Spleen (tissue), 11 donors: Measurements from ENCODE around the gene ADAMTSL1. TPM values are rescaled to one million over a fixed set of nuclear protein-coding genes. Genes with fewer than 3 reads are reported as not detected.

ENCODE experiments used
- DNase-seq: peaks from one replicate; pipeline ENCODE4 v3.0.0-alpha.2; 2020
- H3K27ac ChIP-seq, 8 donors: fragments of 200-600 bp; sonication (generic) in 7 of 8; 1 replicate in 4 of 8; 2 replicates in 4 of 8; pipeline versions ENCODE4 v1.5.0 to v1.8.0; 2016 to 2021; ENCODE audit warnings: inconsistent platforms in 4 of 8, mild to moderate bottlenecking in 4 of 8, moderate library complexity in 1 of 8
- H3K27me3 ChIP-seq, 7 donors: fragments of 200-600 bp; sonication (generic) in 6 of 7; replicated peaks in 1 of 7; 1 replicate in 4 of 7; 2 replicates in 3 of 7; pipeline versions ENCODE4 v1.5.0 to v1.8.0; 2016 to 2021; ENCODE audit warnings: inconsistent platforms in 3 of 7, mild to moderate bottlenecking in 1 of 7
- H3K36me3 ChIP-seq, 6 donors: fragments of 200-600 bp; sonication (generic) in 5 of 6; 1 replicate in 4 of 6; 2 replicates in 2 of 6; pipeline versions ENCODE4 v1.5.0 to v1.8.0; 2016 to 2021; ENCODE audit warnings: inconsistent platforms in 2 of 6
- H3K4me1 ChIP-seq, 6 donors: fragments of 200-600 bp; sonication (generic) in 5 of 6; 1 replicate in 3 of 6; 2 replicates in 3 of 6; pipeline versions ENCODE4 v1.5.0 to v1.8.0; 2016 to 2021; ENCODE audit warnings: inconsistent platforms in 3 of 6
- H3K4me3 ChIP-seq, 8 donors: fragments of 200-600 bp; sonication (generic) in 7 of 8; 1 replicate in 4 of 8; 2 replicates in 4 of 8; pipeline versions ENCODE4 v1.5.0 to v1.8.0; 2016 to 2021; ENCODE audit warnings: inconsistent platforms in 4 of 8, mild to moderate bottlenecking in 4 of 8, moderate library complexity in 2 of 8
- H3K9me3 ChIP-seq, 8 donors: fragments of 200-600 bp; sonication (generic) in 7 of 8; 1 replicate in 4 of 8; 2 replicates in 4 of 8; pipeline versions ENCODE4 v1.5.0 to v1.8.0; 2016 to 2021; ENCODE audit warnings: inconsistent platforms in 4 of 8
- CTCF ChIP-seq, 11 experiments: fragments of 200-600 bp in 7 of 11; fragments of 450-650 bp in 4 of 11; sonication (generic) in 4 of 11; IDR thresholded peaks in 8 of 11; conservative IDR thresholded peaks in 3 of 11; 1 replicate in 7 of 11; 2 replicates in 4 of 11; pipeline versions ENCODE4 v1.4.0 to v1.8.0; 2016 to 2021; ENCODE audit warnings: antibody characterized with exemption in 11 of 11, inconsistent platforms in 4 of 11, mild to moderate bottlenecking in 1 of 11
- POLR2A ChIP-seq, 3 donors: fragments of 450-650 bp; IDR thresholded peaks; one replicate each; pipeline ENCODE4 v1.5.1; 2017; ENCODE audit warnings: antibody characterized with exemption in 3 of 3, mild to moderate bottlenecking in 1 of 3
- POLR2AphosphoS5 ChIP-seq, 3 donors: sonication (generic); formaldehyde crosslinking; IDR thresholded peaks; one replicate each; pipeline ENCODE4 v1.5.1; 2017; ENCODE audit warnings: antibody characterized with exemption in 3 of 3
- WGBS, 5 donors: extraction: QIAGEN DNeasy Blood & Tissue Kit in 3 of 5; methylation state at CpG; one replicate each; pipeline versions ENCODE4 v1.1.5 to v1.1.7; 2013 to 2018; 5-methylcytosine and 5-hydroxymethylcytosine counted together
- intact Hi-C: fragments of 100-400 bp; cut with DNase I; formaldehyde crosslinking; loops from one replicate; pipeline ENCODE4 v1.15.0; 2023; ENCODE audit warnings: low total_unique reads
- polyA plus RNA-seq, 3 donors: library from polyadenylated mRNA; stranded (reverse); fragments of 200-250 nt; gene quantifications; one replicate each; pipeline ENCODE4 v1.2.1, GENCODE V29; 2013
- total RNA-seq, 7 donors: library from RNA; depleted of rRNA in 3 of 7; stranded (reverse); fragments of >200 nt in 3 of 7; fragmentation: NEBNext Ultra II Directional in 4 of 7; extraction: Animal tissue kit (Norgen Biotek cat#: 25700) in 4 of 7; gene quantifications; one replicate each; pipeline versions ENCODE4 v1.1.0 to v1.2.1, GENCODE V29; 2016 to 2021
- donor health status: healthy with polysubstance abuse.
- donor health status: DM: no; HTN: no; CAD: no; lungs with moderate emphysema.
- donor health status: DM: no; HTN: no; CAD: no.
- donor health status: Bipolar disorder and iron deficiency.
- donor health status: healthy.
- donor health status: DM: no; HTN: no; CAD: no.
- donor health status: DM: yes; HTN: yes; CAD: no.

The ADAMTSL1 gene
- total and polyA plus RNA-seq, 10 donors, result 0.35 to 5.3 (median 2.2) TPM

GRCh38 chr9:18743421-18743820 is 269.5 kb downstream of the ADAMTSL1 start:
- Histone ChIP-seq H3K27me3 (no peaks in the 10 kb centered on the region), H3K27ac (no peak overlapping the region), H3K36me3 (no peaks in the 10 kb centered on the region), H3K4me3 (no peak overlapping the region), H3K9me3 (no peaks in the 10 kb centered on the region), H3K4me1 (no peaks in the 10 kb centered on the region)
- TF ChIP-seq POLR2AphosphoS5 (IDR thresholded peaks at IDR 0.05) (no peak), POLR2A (IDR thresholded peaks at IDR 0.05) (no peak), CTCF (IDR thresholded peaks at IDR 0.05 in 8 of 11, conservative IDR thresholded peaks at IDR 0.05 in 3 of 11) (no peak)
- no peak for DNase-seq
- 53 to 64% (median 55%) methylated on average over 6 of the region's 6 CpGs for whole genome bisulfite sequencing, 5 donors
- intact Hi-C loops, result no loop called here

GRCh38 chr9:18743971-18744370 is 270.0 kb downstream of the ADAMTSL1 start:
- Histone ChIP-seq H3K4me1 (no peaks in the 10 kb centered on the region), H3K27ac (no peak overlapping the region), H3K4me3 (no peak overlapping the region), H3K36me3 (no peaks in the 10 kb centered on the region), H3K27me3 (no peaks in the 10 kb centered on the region), H3K9me3 (no peaks in the 10 kb centered on the region)
- TF ChIP-seq CTCF (IDR thresholded peaks at IDR 0.05 in 8 of 11, conservative IDR thresholded peaks at IDR 0.05 in 3 of 11), result no peak
- no peak for TF ChIP-seq POLR2AphosphoS5 (IDR thresholded peaks at IDR 0.05)
- no peak for TF ChIP-seq POLR2A (IDR thresholded peaks at IDR 0.05)
- intact Hi-C loops, result no loop called here
- no peak for DNase-seq
- 68 to 85% (median 74%) methylated on average over 2 of the region's 2 CpGs for WGBS, 5 donors

- Histone ChIP-seq H3K4me3 (no peak overlapping the region), H3K27ac (no peak overlapping the region), H3K36me3 (no peaks in the 10 kb centered on the region), H3K4me1 (peaks cover 0 to 4% (median 0%) of the 10 kb centered on the region in 6 donors), H3K9me3 (no peaks in the 10 kb centered on the region), H3K27me3 (no peaks in the 10 kb centered on the region)
- intact Hi-C loops, result no loop called here
- TF ChIP-seq CTCF (IDR thresholded peaks at IDR 0.05 in 8 of 11, conservative IDR thresholded peaks at IDR 0.05 in 3 of 11) (no peak), POLR2A (IDR thresholded peaks at IDR 0.05) (no peak), POLR2AphosphoS5 (IDR thresholded peaks at IDR 0.05) (no peak)
- DNase-seq, result no peak
- WGBS, 5 donors, result 73 to 91% (median 83%) methylated on average over 2 of the region's 2 CpGs
Observed at GRCh38 chr9:18745710-18746109, 271.8 kb downstream of the ADAMTSL1 start.

GRCh38 chr9:18746631-18747030 is 272.7 kb downstream of the ADAMTSL1 start:
- Histone ChIP-seq H3K4me1 (peaks cover 0 to 4% (median 0%) of the 10 kb centered on the region in 6 donors), H3K27me3 (no peaks in the 10 kb centered on the region), H3K36me3 (no peaks in the 10 kb centered on the region), H3K27ac (no peak overlapping the region), H3K9me3 (no peaks in the 10 kb centered on the region), H3K4me3 (no peak overlapping the region)
- no peak for TF ChIP-seq CTCF (IDR thresholded peaks at IDR 0.05 in 8 of 11, conservative IDR thresholded peaks at IDR 0.05 in 3 of 11)
- TF ChIP-seq POLR2A (IDR thresholded peaks at IDR 0.05), result no peak
- no peak for TF ChIP-seq POLR2AphosphoS5 (IDR thresholded peaks at IDR 0.05)
- whole genome bisulfite sequencing, 5 donors, result 24 to 52% (median 50%) methylated on average over 1 of the region's 1 CpG
- intact Hi-C loops, result no loop called here
- DNase-seq, result no peak
